GM10248 (cell line): ENCODE data around the gene KIF2A.

Experiments used
- CTCF ChIA-PET: fragments of 300-600 bp; sonication (Branson Sonifier 250); formaldehyde crosslinking; extraction: SDS; loops from one replicate; lab custom pipeline; 2021; ENCODE audit warnings: antibody characterized with exemption; lab: Yijun Ruan, JAX
- POLR2A ChIA-PET: fragments of 350-650 bp; sonication (Branson Sonifier 250); formaldehyde crosslinking; extraction: SDS; loops from one replicate; lab custom pipeline; 2020; ENCODE audit warnings: antibody characterized with exemption; lab: Yijun Ruan, JAX
- DNase-seq: peaks from one replicate; pipeline ENCODE4 v3.0.0; 2012; ENCODE audit errors: extremely low spot score
- CTCF ChIP-seq: IDR thresholded peaks from 2 replicates; pipeline ENCODE4 v1.5.1; 2012; ENCODE audit warnings: mild to moderate bottlenecking, low read depth; ENCODE audit errors: extremely low read depth, missing control alignments, control extremely low read depth

KIF2A gene

GRCh38 chr5:62385131-62385530, 79.1 kb downstream of the KIF2A start:
- DNase-seq, result no peak
- ChIA-PET POLR2A (no interaction called here), CTCF (interaction anchor here (0.8 to 1.7 kb wide), 3 partner anchors 11 to 160 kb away, joined by 3 to 5 read pairs (median 3); no protein-coding TSS in a partner anchor)
- no peak for TF ChIP-seq CTCF

- no peak for DNase-seq
- POLR2A ChIA-PET, result no interaction called here
- TF ChIP-seq CTCF, result no peak
- CTCF ChIA-PET, result interaction anchor here (1.4 to 1.7 kb wide), 2 partner anchors 9 to 10 kb away, joined by 4 to 5 read pairs; no protein-coding TSS in a partner anchor
Measured at GRCh38 chr5:62385816-62386400, 79.9 kb downstream of the KIF2A start.

- POLR2A ChIA-PET, result interaction anchor here (0.6 kb wide), 1 partner anchor 14 kb away, joined by 6 read pairs; no protein-coding TSS in a partner anchor
- CTCF ChIA-PET, result interaction anchor here (0.8 to 2.1 kb wide), 4 partner anchors 8 to 162 kb away, joined by 3 to 6 read pairs (median 4); no protein-coding TSS in a partner anchor
- DNase-seq, result no peak
- no peak for TF ChIP-seq CTCF
Measured at GRCh38 chr5:62386824-62387223, 80.8 kb downstream of the KIF2A start.

- DNase-seq, result no peak
- ChIA-PET CTCF (interaction anchor here (1.1 to 1.5 kb wide), 3 partner anchors 9 to 33 kb away, joined by 3 to 5 read pairs (median 4); no protein-coding TSS in a partner anchor), POLR2A (interaction anchor here (0.6 to 1.4 kb wide), 3 partner anchors 7 to 1694 kb away, joined by 4 to 9 read pairs (median 4); no protein-coding TSS in a partner anchor)
- TF ChIP-seq CTCF, result no peak
Measured at GRCh38 chr5:62395210-62395950, 89.4 kb downstream of the KIF2A start.

GRCh38 chr5:62403411-62404250, 97.6 kb downstream of the KIF2A start, which contains the start of gene DIMT1:
DIMT1 (minus strand) TSS chr5:62403905; CDS start chr5:62403772, 133 bp downstream.
- POLR2A ChIA-PET, result interaction anchor here (0.5 to 1.8 kb wide), 7 partner anchors 9 to 1335 kb away, joined by 3 to 19 read pairs (median 4); partner anchors contain the start of genes IPO11 and KIF2A
- TF ChIP-seq CTCF, result no peak
- DNase-seq, result peak; percentile 96
- CTCF ChIA-PET, result interaction anchor here (0.9 to 3.6 kb wide), 11 partner anchors 9 to 179 kb away, joined by 3 to 19 read pairs (median 3); partner anchors contain the start of genes IPO11 and KIF2A
